HL-60/S4 (cell line): Measurements from ENCODE around the gene NUTM2E.
"Not testable (repeated sequence)": the region's sequence is repeated elsewhere in the genome, so short reads cannot be mapped to it uniquely, and the experiment has no call there.

Experiments used
- in situ Hi-C: fragments of 300-500 bp; cut with MboI; formaldehyde crosslinking; loops from 2 replicates; pipeline ENCODE4 v1.14.3; 2022; ENCODE audit warnings: low sequenced_read_pairs

The NUTM2E gene

DNA sequence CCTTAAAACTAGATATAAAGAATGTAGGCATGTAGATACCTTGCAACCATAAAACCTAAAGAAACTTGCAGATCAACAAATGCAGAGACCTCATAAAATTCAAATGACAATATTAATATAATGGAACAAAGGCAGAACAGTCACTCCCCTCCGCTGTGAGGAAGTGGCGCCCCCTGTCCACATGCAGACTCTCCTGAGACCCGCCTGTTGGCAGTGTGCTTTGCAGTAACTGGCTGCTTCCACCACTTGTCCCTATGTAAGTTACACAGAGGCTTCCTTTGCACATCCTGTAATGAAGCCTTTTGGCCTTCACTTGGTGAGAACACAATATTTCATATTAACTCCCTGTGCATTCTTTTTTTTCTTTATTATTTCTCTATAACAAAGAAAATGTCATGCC, 36.3 kb downstream of the NUTM2E start:
- in situ Hi-C loops, result not testable (repeated sequence)

DNA sequence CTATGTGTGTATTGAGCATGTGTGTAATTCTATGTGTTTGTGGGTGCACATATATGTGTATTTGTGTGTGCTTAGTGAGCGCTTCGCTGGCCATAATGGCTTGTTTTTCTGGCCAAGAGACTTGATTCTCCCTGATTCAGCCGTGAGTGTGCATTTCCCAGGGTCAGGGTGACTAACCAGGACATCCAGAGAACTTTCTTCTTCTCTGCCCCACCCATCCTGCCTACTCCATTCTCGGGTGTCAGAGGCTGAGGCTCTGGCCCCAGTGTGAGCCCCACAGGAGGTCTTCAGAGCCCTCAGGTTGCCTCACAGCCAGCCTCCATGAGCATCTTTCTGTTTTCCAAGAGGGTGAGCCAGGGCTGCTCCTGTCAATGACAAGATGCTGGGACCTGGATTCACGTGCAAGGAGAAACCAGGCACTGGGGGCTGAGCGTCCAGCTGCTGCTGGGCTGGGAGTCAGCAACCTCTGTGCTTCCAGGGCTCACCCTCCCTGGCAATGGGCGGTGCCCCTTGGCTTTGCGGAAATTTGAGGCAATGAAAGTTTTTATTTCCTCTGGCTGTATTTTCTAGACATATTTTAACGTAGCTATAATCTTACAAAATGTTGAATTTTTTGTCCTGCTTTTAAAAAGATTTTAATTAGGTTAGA, 40.5 kb downstream of the NUTM2E start:
- in situ Hi-C loops, result not testable (repeated sequence)

DNA sequence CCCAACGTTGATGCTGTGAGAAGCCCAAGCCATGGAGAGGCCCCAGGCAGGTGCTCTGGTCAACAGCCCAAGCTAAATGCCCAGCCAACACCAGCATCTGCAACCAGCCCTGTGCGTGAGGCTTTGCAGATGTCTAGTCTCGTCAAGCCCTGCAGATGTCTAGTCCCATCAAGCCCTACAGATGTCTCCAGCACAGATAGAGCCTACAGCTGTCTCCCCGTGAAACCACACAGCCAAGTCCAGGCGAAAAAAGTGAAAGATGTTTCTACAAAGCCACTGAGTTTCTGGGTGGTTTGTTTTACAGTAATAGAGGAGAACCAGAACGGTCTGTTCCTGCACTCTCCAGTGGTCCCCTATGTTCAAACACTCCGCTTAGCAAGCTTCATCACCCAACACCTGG, 41.5 kb downstream of the NUTM2E start:
- in situ Hi-C loops, result not testable (repeated sequence)

DNA sequence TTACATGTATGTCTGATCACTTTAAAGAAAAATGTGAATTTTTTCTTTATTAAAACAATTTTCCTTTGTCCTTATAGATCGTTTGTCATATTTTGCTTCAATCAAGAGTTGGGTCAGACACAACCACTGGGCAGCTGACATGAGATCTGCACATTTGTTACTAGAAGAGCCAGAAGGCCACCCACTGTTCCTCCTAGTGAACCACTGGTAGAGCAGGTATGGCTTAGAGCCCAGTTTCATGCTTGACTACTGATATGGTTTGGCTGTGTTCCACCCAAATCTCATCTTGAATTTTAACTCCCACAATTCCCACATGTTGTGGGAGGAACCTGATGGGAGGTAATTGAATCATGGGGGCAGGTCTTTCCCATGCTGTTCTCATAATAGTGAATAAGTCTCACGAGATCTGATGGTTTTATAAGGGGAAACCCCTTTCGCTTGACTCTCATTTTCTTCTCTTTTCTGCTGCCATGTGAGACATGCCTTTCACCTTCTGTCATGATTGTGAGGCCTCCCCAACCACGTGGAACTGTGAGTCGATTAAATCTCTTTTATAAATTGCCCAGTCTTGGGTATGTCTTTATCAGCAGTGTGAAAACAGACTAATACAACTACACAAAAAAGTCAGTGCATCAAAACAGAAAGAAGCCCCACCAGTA, 43.0 kb downstream of the NUTM2E start:
- in situ Hi-C loops, result not testable (repeated sequence)

DNA sequence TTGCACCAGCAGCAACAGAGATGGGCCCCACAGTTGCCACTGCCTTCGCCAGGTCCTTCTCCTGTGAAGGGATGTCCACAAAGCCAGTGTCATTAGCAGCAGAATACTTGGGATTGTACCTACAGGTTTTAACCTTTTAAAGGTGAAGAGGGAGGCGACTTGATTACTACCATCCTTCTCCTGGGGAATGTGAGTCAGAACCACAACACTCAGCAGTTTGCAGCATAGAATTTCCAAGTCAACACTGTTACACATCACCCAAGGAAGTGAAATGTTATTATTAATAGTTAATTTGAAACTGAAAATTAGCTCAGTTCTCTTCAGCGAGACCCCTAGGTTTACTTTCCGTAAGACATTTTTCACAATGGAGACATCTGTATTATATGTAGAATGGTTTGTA, 45.2 kb downstream of the NUTM2E start:
- in situ Hi-C loops, result not testable (repeated sequence)
